Right renal pelvis (tissue), 4 donors: ENCODE data around the gene ZNF581. TPM values are rescaled to one million over a fixed set of nuclear protein-coding genes. Genes with fewer than 3 reads are reported as not detected.

Experiments used
- DNase-seq, 4 donors: peaks; one replicate each; pipeline ENCODE4 v3.0.0-alpha.2; 2013; ENCODE audit warnings: low read depth in 4 of 4, low spot score in 3 of 4, missing footprints in 1 of 4
- polyA plus RNA-seq, 4 donors: library from polyadenylated mRNA; unstranded; fragments of 120-200 nt; gene quantifications; one replicate each; pipeline ENCODE4 v1.2.1, GENCODE V29; 2013; ENCODE audit not compliant: insufficient read length in 4 of 4

The ZNF581 gene
- polyA plus RNA-seq, 4 donors = 24.0 to 35.7 (median 25.6) TPM

GRCh38 chr19:55676889-55677505 is 33.5 kb downstream of the ZNF581 start:
- no peak for DNase-seq

GRCh38 chr19:55677572-55678028 is 34.2 kb downstream of the ZNF581 start:
- DNase-seq = no peak

GRCh38 chr19:55678121-55678671 is 34.7 kb downstream of the ZNF581 start:
- no peak for DNase-seq

- no peak for DNase-seq
These were observed 36.2 kb downstream of the ZNF581 start for GRCh38 chr19:55679343-55680257.

- no peak for DNase-seq
These were observed 37.1 kb downstream of the ZNF581 start for GRCh38 chr19:55680339-55681130.

GRCh38 chr19:55681131-55682092 is 38.0 kb downstream of the ZNF581 start:
- DNase-seq = no peak

GRCh38 chr19:55683449-55684261 is 40.2 kb downstream of the ZNF581 start:
- DNase-seq = peak in 2 of 4 donors; percentile 53 to 56

GRCh38 chr19:55684946-55685681 is 41.7 kb downstream of the ZNF581 start:
- no peak for DNase-seq

- no peak for DNase-seq
These were observed 42.3 kb downstream of the ZNF581 start for GRCh38 chr19:55685776-55686175.

- DNase-seq = no peak
These were observed 43.0 kb downstream of the ZNF581 start for GRCh38 chr19:55686311-55687050.

GRCh38 chr19:55687281-55688201 is 44.1 kb downstream of the ZNF581 start:
- no peak for DNase-seq

- DNase-seq = no peak
These were observed 45.2 kb downstream of the ZNF581 start for GRCh38 chr19:55688422-55689218.

- DNase-seq = no peak
These were observed 46.1 kb downstream of the ZNF581 start for GRCh38 chr19:55689411-55690108.

- no peak for DNase-seq
These were observed 46.8 kb downstream of the ZNF581 start for GRCh38 chr19:55690109-55690768.
